HCT116 (cell line): ENCODE measurements around the gene MYO16. TPM values are rescaled to one million over a fixed set of nuclear protein-coding genes. Genes with fewer than 3 reads are reported as not detected.

Source experiments
- ATAC-seq: fragments of 200-7000 bp; cut with Tn5 transposase; 2 replicates; pipeline ENCODE4 v1.9.1; 2020; ENCODE audit warnings: mild to moderate bottlenecking, moderate library complexity
- BruUV-seq: library from RNA; stranded (reverse); fragments of 400-500 nt; replicated peaks from 2 replicates; lab custom pipeline; 2021; lab: Mats Ljungman, UMichigan
- CTCF ChIA-PET: fragments of 300-600 bp; sonication (Branson Sonifier 250); formaldehyde crosslinking; loops from one replicate; lab custom pipeline; 2021; ENCODE audit warnings: antibody characterized with exemption; lab: Charles Lee
- POLR2A ChIA-PET: fragments of 300-600, 350-600 bp; sonication (Branson Sonifier 250); formaldehyde crosslinking; loops from one replicate; lab custom pipeline; 2021; ENCODE audit warnings: antibody characterized with exemption; lab: Charles Lee
- RAD21 ChIA-PET, 2 experiments: fragments of 300-600 bp; sonication (Branson Sonifier 250); formaldehyde crosslinking; loops; one replicate each; lab custom pipeline; 2023; ENCODE audit warnings: low total read pairs in 2 of 2; ENCODE audit not compliant: uncharacterized antibody in 2 of 2, unreplicated experiment in 2 of 2, low non-redundant PET in 1 of 2; lab: Charles Lee
- DNase-seq: peaks from one replicate; pipeline ENCODE4 v3.0.0-alpha.2; 2010; ENCODE audit warnings: low read depth, low spot score
- H2AFZ ChIP-seq: fragments of 200-600 bp; shearing (Covaris generic), sonication (generic); 2 replicates; pipeline ENCODE4 v1.6.1; 2017; ENCODE audit warnings: low read depth, mixed run types, mixed read lengths, antibody characterized with exemption, low read length; ENCODE audit not compliant: poor library complexity, severe bottlenecking
- H3K27ac ChIP-seq: 2 replicates; pipeline ENCODE4 v1.5.1; 2012; ENCODE audit warnings: low read depth, low read length
- H3K27me3 ChIP-seq: fragments of 200-600 bp; sonication (generic); 2 replicates; pipeline ENCODE4 v1.6.1; 2016; ENCODE audit warnings: mixed run types, low read length, mixed read lengths; ENCODE audit not compliant: insufficient read depth
- H3K36me3 ChIP-seq, 2 experiments: fragments of 200-500 bp in 1 of 2; fragments of 200-600 bp in 1 of 2; sonication (Bioruptor generic) in 1 of 2; sonication (generic) in 1 of 2; 2 replicates each; pipeline versions ENCODE4 v1.5.1 to v1.6.1; 2014 to 2016; ENCODE audit warnings: low read length in 2 of 2, inconsistent platforms in 1 of 2, mixed read lengths in 1 of 2, mixed run types in 1 of 2; ENCODE audit not compliant: insufficient read depth in 2 of 2, control insufficient read depth in 1 of 2
- H3K4me1 ChIP-seq, 2 experiments: fragments of 200-600 bp in 1 of 2; sonication (generic) in 1 of 2; 2 replicates each; pipeline versions ENCODE4 v1.5.1 to v1.6.1; 2012 to 2017; ENCODE audit warnings: low read length in 2 of 2, inconsistent platforms in 1 of 2, mild to moderate bottlenecking in 1 of 2, mixed read lengths in 1 of 2, mixed run types in 1 of 2, moderate library complexity in 1 of 2; ENCODE audit not compliant: insufficient read depth in 2 of 2, control insufficient read depth in 1 of 2
- H3K4me2 ChIP-seq: fragments of 200-600 bp; sonication (generic); 2 replicates; pipeline ENCODE4 v1.6.1; 2017; ENCODE audit warnings: mixed run types, low read length, mixed read lengths
- H3K4me3 ChIP-seq, 2 experiments: fragments of 200-600 bp in 1 of 2; sonication (generic) in 1 of 2; replicated peaks in 1 of 2; 2 replicates each; pipeline ENCODE4 v1.5.1; 2011 to 2016; ENCODE audit warnings: low read length in 2 of 2, control low read depth in 1 of 2, low read depth in 1 of 2, mild to moderate bottlenecking in 1 of 2, mixed read lengths in 1 of 2, mixed run types in 1 of 2
- H3K79me2 ChIP-seq: fragments of 200-600 bp; sonication (generic); 2 replicates; pipeline ENCODE4 v1.6.1; 2017; ENCODE audit warnings: mild to moderate bottlenecking, mixed run types, low read length, moderate library complexity, mixed read lengths; ENCODE audit not compliant: insufficient read depth
- H3K9ac ChIP-seq: fragments of 200-600 bp; sonication (generic); 2 replicates; pipeline ENCODE4 v1.6.1; 2016; ENCODE audit warnings: low read length, mixed read lengths
- H3K9me2 ChIP-seq: fragments of 200-600 bp; sonication (generic), shearing (Covaris generic); 2 replicates; pipeline ENCODE4 v1.6.1; 2017; ENCODE audit warnings: mixed run types, mild to moderate bottlenecking, moderate library complexity; ENCODE audit not compliant: insufficient read depth
- H3K9me3 ChIP-seq, 2 experiments: fragments of 200-500 bp in 1 of 2; fragments of 200-600 bp in 1 of 2; sonication (Bioruptor generic) in 1 of 2; sonication (generic) in 1 of 2; 2 replicates each; pipeline ENCODE4 v1.6.1; 2014 to 2017; ENCODE audit warnings: low read length in 2 of 2, mixed read lengths in 2 of 2, inconsistent platforms in 1 of 2, low read depth in 1 of 2, mild to moderate bottlenecking in 1 of 2, mixed run types in 1 of 2, moderate library complexity in 1 of 2; ENCODE audit not compliant: control insufficient read depth in 1 of 2, insufficient read depth in 1 of 2
- H4K20me1 ChIP-seq: fragments of 200-600 bp; sonication (generic), shearing (Covaris generic); 2 replicates; pipeline ENCODE4 v1.6.1; 2017; ENCODE audit warnings: mixed run types, mild to moderate bottlenecking, moderate library complexity; ENCODE audit not compliant: insufficient read depth
- CEBPB ChIP-seq: IDR thresholded peaks from 2 replicates; pipeline ENCODE4 v1.6.1; 2012; ENCODE audit warnings: low read depth
- CTCF ChIP-seq, 3 experiments: fragments of 200-600 bp in 1 of 3; sonication (generic) in 1 of 3; IDR thresholded peaks in 2 of 3; conservative IDR thresholded peaks in 1 of 3; 2 replicates each; pipeline ENCODE4 v1.5.1; 2012 to 2017; ENCODE audit warnings: low read depth in 2 of 3, low read length in 2 of 3, antibody characterized with exemption in 1 of 3, borderline replicate concordance in 1 of 3, control low read depth in 1 of 3, mild to moderate bottlenecking in 1 of 3, mixed read lengths in 1 of 3, mixed run types in 1 of 3, moderate library complexity in 1 of 3; ENCODE audit not compliant: insufficient read depth in 1 of 3
- EGR1 ChIP-seq: IDR thresholded peaks from 2 replicates; pipeline ENCODE4 v1.6.1; 2012; ENCODE audit warnings: low read depth
- SP1 ChIP-seq: IDR thresholded peaks from 2 replicates; pipeline ENCODE4 v1.6.1; 2012; ENCODE audit warnings: low read depth
- SRF ChIP-seq: IDR thresholded peaks from 2 replicates; pipeline ENCODE4 v1.6.1; 2012; ENCODE audit warnings: low read depth
- YY1 ChIP-seq: IDR thresholded peaks from 2 replicates; pipeline ENCODE4 v1.6.1; 2011; ENCODE audit warnings: low read length, low read depth, moderate library complexity, mild to moderate bottlenecking; ENCODE audit not compliant: insufficient replicate concordance; ENCODE audit errors: extremely low read depth
- intact Hi-C: fragments of 100-400 bp; cut with micrococcal nuclease; formaldehyde crosslinking; loops from 2 replicates; pipeline ENCODE4 v1.10.0; 2022
- total RNA-seq: library from RNA; stranded (reverse); gene quantifications from one replicate; pipeline ENCODE4 v1.2.1, GENCODE V29; 2021; ENCODE audit not compliant: unreplicated experiment

MYO16 gene
- total RNA-seq, 1 experiment from 2014 or later: 0.07 TPM

DNA sequence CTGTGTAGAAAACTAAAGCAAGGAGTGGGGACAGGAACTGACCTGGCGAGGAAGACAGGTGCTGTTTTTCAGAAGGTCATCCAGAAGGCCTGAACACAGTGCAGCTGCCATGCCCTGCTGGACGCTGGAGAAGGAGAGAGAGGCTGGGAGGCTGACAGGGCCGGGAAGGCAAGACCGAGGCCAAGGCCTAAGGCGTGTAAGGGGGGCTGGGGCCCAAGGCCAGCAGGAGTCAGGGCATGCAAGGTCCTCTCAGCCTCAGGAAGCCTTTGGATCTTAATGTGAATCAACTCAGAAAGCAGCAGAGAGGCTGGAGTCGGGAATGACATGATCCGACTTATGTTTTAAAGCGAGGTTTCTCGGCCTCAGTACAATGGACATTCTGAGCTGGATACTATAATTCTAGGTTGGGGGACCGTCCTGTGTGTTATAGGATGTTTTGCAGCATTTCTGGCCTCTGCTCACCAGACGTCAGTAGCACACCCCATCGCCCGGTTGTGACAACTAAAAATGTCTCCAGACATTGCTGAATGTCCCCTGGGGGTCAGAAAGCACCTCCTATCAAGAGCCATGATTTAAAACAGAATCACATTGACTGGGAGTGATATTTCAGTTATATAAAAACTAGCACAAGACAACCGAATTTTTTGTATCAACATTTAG is 530.4 kb downstream of the MYO16 start:
- ATAC-seq (no peak), DNase-seq (no peak)
- Histone ChIP-seq H3K9me3 (no peaks in the 10 kb centered on the region), H3K4me1 (peaks cover 28 to 60% of the 10 kb centered on the region in 2 experiments), H2AFZ (no peak overlapping the region), H3K36me3 (no peaks in the 10 kb centered on the region), H3K27ac (no peak overlapping the region), H3K9ac (no peak overlapping the region), H3K79me2 (no peaks in the 10 kb centered on the region), H3K27me3 (no peaks in the 10 kb centered on the region), H3K4me3 (no peak overlapping the region), H3K9me2 (no peaks in the 10 kb centered on the region), H4K20me1 (no peaks in the 10 kb centered on the region), H3K4me2 (no peak overlapping the region)
- BruUV-seq: no TSS peak
- TF ChIP-seq YY1 (no peak), SP1 (no peak), SRF (no peak)
- ChIA-PET CTCF (no interaction called here), POLR2A (no interaction called here), RAD21 (no interaction called here)
- intact Hi-C loops: loop anchor here (5.0 kb wide), 1 partner anchor 53 kb away; no protein-coding TSS in a partner anchor

GRCh38 chr13:109160357-109160756 is 530.9 kb downstream of the MYO16 start:
- BruUV-seq: no TSS peak
- Histone ChIP-seq H3K4me3 (no peak overlapping the region), H3K9me2 (no peaks in the 10 kb centered on the region), H2AFZ (peak overlapping the region; percentile 52), H3K4me1 (peaks cover 22 to 54% of the 10 kb centered on the region in 2 experiments), H3K36me3 (no peaks in the 10 kb centered on the region), H3K9me3 (no peaks in the 10 kb centered on the region), H3K79me2 (no peaks in the 10 kb centered on the region), H3K9ac (no peak overlapping the region), H3K27me3 (no peaks in the 10 kb centered on the region), H4K20me1 (no peaks in the 10 kb centered on the region), H3K4me2 (no peak overlapping the region), H3K27ac (no peak overlapping the region)
- ATAC-seq (no peak), DNase-seq (no peak)
- TF ChIP-seq CTCF (IDR thresholded peaks at IDR 0.05 in 2 of 3, conservative IDR thresholded peaks at IDR 0.05 in 1 of 3; ENCODE audit: borderline replicate concordance in 1 of 3, insufficient read depth in 1 of 3, low read depth in 2 of 3, low read length in 2 of 3): no peak
- TF ChIP-seq EGR1: no peak
- TF ChIP-seq CEBPB: no peak
- POLR2A ChIA-PET: no interaction called here
- CTCF ChIA-PET: no interaction called here
- RAD21 ChIA-PET: no interaction called here
- intact Hi-C loops: no loop called here
